ENCODE data around the gene QRICH1.

QRICH1 gene

GRCh38 chr3:49081429-49081828 lies 12.4 kb downstream of the QRICH1 start:
- TF ChIP-seq CTCF (IDR thresholded peaks at IDR 0.05; ENCODE audit: low read depth, low read length), result no peak
- DNase-seq (ENCODE audit: low read depth in 2 of 2), result no peak
- H3K4me3 ChIP-seq (replicated peaks in 1 of 2; ENCODE audit: low read depth in 2 of 2, low read length in 2 of 2), result no peak overlapping the region

- no peak overlapping the region for H3K4me3 ChIP-seq (replicated peaks in 1 of 2; ENCODE audit: low read depth in 2 of 2, low read length in 2 of 2)
- no peak for TF ChIP-seq CTCF (IDR thresholded peaks at IDR 0.05; ENCODE audit: low read depth, low read length)
- no peak for DNase-seq (ENCODE audit: low read depth in 2 of 2)
Observed at GRCh38 chr3:49079270-49079669, 14.6 kb downstream of the QRICH1 start.

- no peak for TF ChIP-seq CTCF (IDR thresholded peaks at IDR 0.05; ENCODE audit: low read depth, low read length)
- no peak for DNase-seq (ENCODE audit: low read depth in 2 of 2)
- no peak overlapping the region for H3K4me3 ChIP-seq (replicated peaks in 1 of 2; ENCODE audit: low read depth in 2 of 2, low read length in 2 of 2)
Observed at GRCh38 chr3:49076646-49077045, 17.2 kb downstream of the QRICH1 start.

GRCh38 chr3:49076116-49076515 lies 17.8 kb downstream of the QRICH1 start:
- DNase-seq (ENCODE audit: low read depth in 2 of 2), result no peak
- no peak overlapping the region for H3K4me3 ChIP-seq (replicated peaks in 1 of 2; ENCODE audit: low read depth in 2 of 2, low read length in 2 of 2)
- TF ChIP-seq CTCF (IDR thresholded peaks at IDR 0.05; ENCODE audit: low read depth, low read length), result no peak

GRCh38 chr3:49058011-49058410 lies 35.9 kb downstream of the QRICH1 start:
- TF ChIP-seq CTCF (IDR thresholded peaks at IDR 0.05; ENCODE audit: low read depth, low read length), result no peak
- H3K4me3 ChIP-seq (replicated peaks in 1 of 2; ENCODE audit: low read depth in 2 of 2, low read length in 2 of 2), result no peak overlapping the region
- DNase-seq (ENCODE audit: low read depth in 2 of 2), result no peak

- no peak overlapping the region for H3K4me3 ChIP-seq (replicated peaks in 1 of 2; ENCODE audit: low read depth in 2 of 2, low read length in 2 of 2)
- no peak for DNase-seq (ENCODE audit: low read depth in 2 of 2)
- TF ChIP-seq CTCF (IDR thresholded peaks at IDR 0.05; ENCODE audit: low read depth, low read length), result no peak
Observed at GRCh38 chr3:49057268-49057667, 36.6 kb downstream of the QRICH1 start.

GRCh38 chr3:49054344-49054862 lies 39.5 kb downstream of the QRICH1 start:
- TF ChIP-seq CTCF (IDR thresholded peaks at IDR 0.05; ENCODE audit: low read depth, low read length), result no peak
- no peak for DNase-seq (ENCODE audit: low read depth in 2 of 2)
- H3K4me3 ChIP-seq (replicated peaks in 1 of 2; ENCODE audit: low read depth in 2 of 2, low read length in 2 of 2), result no peak overlapping the region
